K562 (cell line): ENCODE data around the gene CCT5. TPM values are rescaled to one million over a fixed set of nuclear protein-coding genes. Genes with fewer than 3 reads are reported as not detected.

ENCODE experiments used
- AFF4 ChIP-seq: sonication (generic); formaldehyde crosslinking; IDR thresholded peaks from 2 replicates; pipeline ENCODE4 v1.8.0; 2023; ENCODE audit warnings: mild to moderate bottlenecking, missing genetic modification reagents
- ARNT ChIP-seq, 2 experiments: fragments of 450-650 bp; IDR thresholded peaks; 2 replicates each; pipeline ENCODE4 v1.6.1; 2016; ENCODE audit warnings: mild to moderate bottlenecking in 1 of 2
- CBFA2T2 ChIP-seq: fragments of 450-650 bp; conservative IDR thresholded peaks from 2 replicates; pipeline ENCODE4 v1.6.1; 2017; ENCODE audit warnings: mild to moderate bottlenecking
- CHAMP1 ChIP-seq: fragments of 450-650 bp; IDR thresholded peaks from 2 replicates; pipeline ENCODE4 v1.6.1; 2016; ENCODE audit warnings: mild to moderate bottlenecking
- CUX1 ChIP-seq: fragments of 200-800 bp; sonication (Bioruptor generic); IDR thresholded peaks from 2 replicates; pipeline ENCODE4 v1.6.1; 2016; ENCODE audit warnings: missing genetic modification characterization, missing compliant biosample characterization
- HMGXB4 ChIP-seq: sonication (generic); formaldehyde crosslinking; IDR thresholded peaks from 2 replicates; pipeline ENCODE4 v1.8.1; 2023; ENCODE audit warnings: mild to moderate bottlenecking, missing genetic modification reagents
- ID3 ChIP-seq, 2 experiments: fragments of 250-450 bp in 1 of 2; fragments of 450-650 bp in 1 of 2; sonication (Bioruptor Pico) in 1 of 2; IDR thresholded peaks; 2 replicates each; pipeline versions ENCODE4 v1.6.1 to v1.8.0; 2016 to 2021; ENCODE audit warnings: mild to moderate bottlenecking in 2 of 2, moderate library complexity in 2 of 2, missing compliant biosample characterization in 1 of 2, missing genetic modification characterization in 1 of 2
- NR2F6 ChIP-seq: fragments of 450-650 bp; formaldehyde crosslinking; IDR thresholded peaks from 2 replicates; pipeline ENCODE4 v1.4.0; 2020; ENCODE audit warnings: mild to moderate bottlenecking
- RUNX1 ChIP-seq: sonication (generic); IDR thresholded peaks from 2 replicates; pipeline ENCODE4 v1.6.1; 2016; ENCODE audit warnings: antibody characterized with exemption, low read depth
- SREBF2 ChIP-seq: sonication (generic); formaldehyde crosslinking; IDR thresholded peaks from 2 replicates; pipeline ENCODE4 v1.4.0; 2020; ENCODE audit warnings: mild to moderate bottlenecking, missing genetic modification reagents
- ZFX ChIP-seq: sonication (generic); formaldehyde crosslinking; IDR thresholded peaks from 2 replicates; pipeline ENCODE4 v1.8.0; 2022; ENCODE audit warnings: mild to moderate bottlenecking, missing genetic modification reagents, moderate library complexity
- polyA plus RNA-seq, 8 experiments: library from polyadenylated mRNA; depleted of rRNA in 4 of 8; stranded (reverse) in 5 of 8; unstranded in 3 of 8; fragments of >200 nt; fragmentation: Nextera tagmentation in 2 of 8; fragmentation: Illumina TruSeq in 1 of 8; extraction: Ambion mirVana in 2 of 8; extraction: Trizol in 1 of 8; gene quantifications; 2 replicates each; pipeline versions ENCODE4 v1.2.1 to v1.2.3, GENCODE V29; 2011 to 2014; ENCODE audit warnings: inconsistent platforms in 1 of 8, missing spikeins in 1 of 8
- total RNA-seq, 7 experiments: library from RNA; depleted of rRNA in 6 of 7; stranded (reverse); fragments of >200 nt in 6 of 7; fragmentation: Illumina TruSeq in 2 of 7; extraction: Trizol in 2 of 7; gene quantifications; 2 replicates each; pipeline versions ENCODE4 v1.2.1 to v1.2.3, GENCODE V29; 2011 to 2021; ENCODE audit warnings: low replicate concordance in 1 of 7

The CCT5 gene
- total and polyA plus RNA-seq, 9 of the 15 experiments (the other 6 are each of a cell fraction or from before 2014, with no cell fraction given) = 782 to 1,606 (median 1,153) TPM

GRCh38 chr5:10249948-10250805 is at the start of gene CCT5 (continued):
- peak; percentile 84 for TF ChIP-seq AFF4 (CRISPR knock-in tag)
- TF ChIP-seq HMGXB4 (CRISPR knock-in tag) = no peak
- no peak for TF ChIP-seq CBFA2T2
- peak in 1 of 2 experiments; percentile 81; a peak in 2 of 4 replicates for TF ChIP-seq ARNT (IDR thresholded peaks at IDR 0.05)
- TF ChIP-seq NR2F6 (CRISPR knock-in tag) = no peak
- TF ChIP-seq CUX1 (CRISPR knock-in tag) = no peak
- no peak for TF ChIP-seq SREBF2
- TF ChIP-seq ID3 (CRISPR knock-in tag; IDR thresholded peaks at IDR 0.05) = no peak; the same call in 1 of the 2 replicates
- TF ChIP-seq ID3 (tag; IDR thresholded peaks at IDR 0.05) = peak; percentile 83; the same call in 1 of the 2 replicates
- TF ChIP-seq ZFX (CRISPR knock-in tag) = peak; percentile 96
- 0 out of 2 replicates have a peak, but pooled peaks have one; percentile 2 for TF ChIP-seq CHAMP1
- 0 out of 2 replicates have a peak, but pooled peaks have one; percentile 51 for TF ChIP-seq RUNX1
